Skeletal muscle tissue (tissue), 4 donors: ENCODE data around the gene ASPHD2. TPM values are rescaled to one million over a fixed set of nuclear protein-coding genes. Genes with fewer than 3 reads are reported as not detected.

Experiments
- H3K27ac ChIP-seq: one replicate; pipeline ENCODE4 v1.7.0; 2013; ENCODE audit warnings: mild to moderate bottlenecking, low read depth, low read length, inconsistent platforms
- H3K27me3 ChIP-seq, 3 donors: one replicate each; pipeline ENCODE4 v1.7.0; 2013; ENCODE audit warnings: low read length in 3 of 3; ENCODE audit not compliant: control insufficient read depth in 3 of 3, insufficient read depth in 3 of 3
- H3K36me3 ChIP-seq, 3 donors: one replicate each; pipeline ENCODE4 v1.7.0; 2013; ENCODE audit warnings: low read length in 3 of 3; ENCODE audit not compliant: control insufficient read depth in 3 of 3, insufficient read depth in 3 of 3
- H3K4me1 ChIP-seq, 3 donors: one replicate each; pipeline ENCODE4 v1.7.0; 2013; ENCODE audit warnings: low read length in 3 of 3, mild to moderate bottlenecking in 3 of 3; ENCODE audit not compliant: control insufficient read depth in 3 of 3, insufficient read depth in 3 of 3
- H3K4me3 ChIP-seq, 3 donors: one replicate each; pipeline ENCODE4 v1.7.0; 2013; ENCODE audit warnings: low read length in 3 of 3
- H3K9ac ChIP-seq, 3 donors: one replicate each; pipeline ENCODE4 v1.7.0; 2013; ENCODE audit warnings: low read length in 3 of 3, mild to moderate bottlenecking in 3 of 3, moderate library complexity in 2 of 3, low read depth in 1 of 3
- H3K9me3 ChIP-seq, 3 donors: one replicate each; pipeline ENCODE4 v1.7.0; 2013; ENCODE audit warnings: low read length in 3 of 3; ENCODE audit not compliant: control insufficient read depth in 3 of 3
- total RNA-seq: library from RNA; depleted of rRNA; stranded (reverse); fragments of >200 nt; gene quantifications from one replicate; pipeline ENCODE4 v1.2.3, GENCODE V29; 2014
- donor health status: Osteomylitis.

Gene ASPHD2
- total RNA-seq, 1 donor from 2014 or later = 1.0 TPM

DNA sequence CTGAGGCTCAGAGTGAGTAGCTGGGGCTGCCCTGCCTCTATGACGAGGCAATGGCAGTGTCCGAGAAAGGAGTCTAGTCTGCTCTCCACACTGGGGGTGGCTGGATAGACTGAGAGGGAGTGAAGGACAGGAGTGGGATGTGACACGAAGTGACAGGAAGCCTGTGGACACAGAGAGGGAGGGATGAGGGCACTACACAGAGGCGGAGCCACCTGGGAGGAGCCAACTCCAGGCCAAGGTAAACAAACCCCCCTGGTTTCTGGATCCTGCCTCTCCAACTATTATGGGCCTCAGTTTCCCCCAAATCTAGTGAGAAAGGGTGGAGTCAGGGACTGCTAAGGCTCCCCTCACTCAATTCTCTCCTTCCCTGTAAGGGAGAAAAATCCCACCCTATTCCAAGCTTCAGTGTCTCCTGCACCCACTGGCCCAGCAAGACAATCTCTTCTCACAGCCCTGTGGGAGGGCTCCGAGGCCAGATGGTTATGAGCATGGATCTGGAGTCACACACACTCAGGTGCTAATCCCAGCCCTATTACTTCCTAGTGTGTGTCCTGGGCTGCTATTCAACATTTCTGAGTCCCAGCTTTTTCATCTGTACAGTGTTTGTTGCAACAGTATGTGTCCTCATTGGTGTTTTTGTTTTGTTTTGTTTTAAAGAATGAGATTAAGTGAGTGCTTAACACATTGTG lies 24.9 kb downstream of the ASPHD2 start:
- Histone ChIP-seq H3K9ac (peak overlapping the region in 1 of 3 donors; percentile 50), H3K4me1 (peaks cover 0 to 8% (median 5%) of the 10 kb centered on the region in 3 donors), H3K36me3 (peaks cover 43 to 59% (median 52%) of the 10 kb centered on the region in 3 donors), H3K27me3 (no peaks in the 10 kb centered on the region), H3K9me3 (no peaks in the 10 kb centered on the region), H3K4me3 (no peak overlapping the region), H3K27ac (no peak overlapping the region)

DNA sequence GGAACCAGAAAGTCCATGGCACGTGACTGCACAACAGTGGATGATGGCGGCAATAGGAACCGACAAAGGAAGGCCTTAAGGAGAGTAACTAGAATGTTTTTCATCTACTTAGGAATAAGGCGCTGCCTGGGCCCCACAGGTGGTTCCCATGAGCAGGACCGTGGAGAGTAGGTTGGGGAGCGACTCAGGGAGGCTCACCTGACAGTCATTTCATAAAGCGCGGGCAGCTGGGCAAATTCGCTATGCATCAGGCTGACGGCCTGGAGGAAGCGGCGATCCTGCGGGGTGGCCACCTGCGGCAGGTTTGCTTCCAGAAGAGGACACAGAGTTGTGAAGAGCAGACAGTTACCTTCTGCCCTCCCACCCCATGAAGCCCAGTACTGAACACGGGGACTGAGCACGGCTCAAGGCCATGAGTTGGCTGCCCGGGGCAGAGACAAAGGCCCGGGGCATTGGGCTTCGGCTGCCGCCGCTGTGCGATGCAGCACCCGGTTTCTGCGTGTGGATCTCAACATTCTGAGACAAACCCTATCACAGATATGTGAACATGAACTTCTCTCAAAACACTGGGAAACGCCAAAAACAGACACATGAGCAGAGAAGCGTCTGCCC lies 28.7 kb downstream of the ASPHD2 start:
- no peak overlapping the region for H3K27ac ChIP-seq
- no peak overlapping the region for H3K4me3 ChIP-seq
- no peaks in the 10 kb centered on the region for H3K27me3 ChIP-seq
- H3K4me1 ChIP-seq = peaks cover 3 to 15% (median 5%) of the 10 kb centered on the region in 3 donors
- H3K9ac ChIP-seq = no peak overlapping the region
- no peaks in the 10 kb centered on the region for H3K9me3 ChIP-seq
- peaks cover 30 to 49% (median 46%) of the 10 kb centered on the region in 3 donors for H3K36me3 ChIP-seq

DNA sequence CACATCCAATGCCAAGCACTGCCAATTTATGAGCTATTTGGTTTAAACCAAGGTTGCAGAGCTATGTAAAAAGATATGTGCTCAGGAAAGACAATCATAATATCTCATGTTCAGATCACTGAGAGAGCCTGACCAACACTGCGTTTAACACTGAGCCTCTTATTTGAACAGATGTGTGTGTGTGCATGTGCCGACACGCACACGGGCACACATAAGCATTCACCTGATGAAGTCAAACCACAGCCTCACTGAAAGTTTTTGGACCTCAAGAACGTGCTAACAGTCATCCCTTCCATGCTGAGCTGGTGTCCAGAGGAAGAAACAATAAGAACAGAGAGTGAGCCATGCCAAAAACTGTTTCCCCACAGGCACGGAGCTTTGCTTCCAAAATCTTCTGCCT lies 31.1 kb downstream of the ASPHD2 start:
- H3K9ac ChIP-seq = no peak overlapping the region
- H3K4me1 ChIP-seq = peaks cover 0 to 7% (median 6%) of the 10 kb centered on the region in 3 donors
- peaks cover 44 to 63% (median 59%) of the 10 kb centered on the region in 3 donors for H3K36me3 ChIP-seq
- no peak overlapping the region for H3K27ac ChIP-seq
- H3K4me3 ChIP-seq = no peak overlapping the region
- H3K9me3 ChIP-seq = no peaks in the 10 kb centered on the region
- H3K27me3 ChIP-seq = no peaks in the 10 kb centered on the region

- Histone ChIP-seq H3K27me3 (no peaks in the 10 kb centered on the region), H3K36me3 (peaks cover 54 to 68% (median 63%) of the 10 kb centered on the region in 3 donors), H3K27ac (no peak overlapping the region), H3K4me1 (peaks cover 0 to 8% (median 7%) of the 10 kb centered on the region in 3 donors), H3K9ac (no peak overlapping the region), H3K9me3 (no peaks in the 10 kb centered on the region), H3K4me3 (no peak overlapping the region)
Observed at GRCh38 chr22:26461188-26461810, 32.2 kb downstream of the ASPHD2 start.

DNA sequence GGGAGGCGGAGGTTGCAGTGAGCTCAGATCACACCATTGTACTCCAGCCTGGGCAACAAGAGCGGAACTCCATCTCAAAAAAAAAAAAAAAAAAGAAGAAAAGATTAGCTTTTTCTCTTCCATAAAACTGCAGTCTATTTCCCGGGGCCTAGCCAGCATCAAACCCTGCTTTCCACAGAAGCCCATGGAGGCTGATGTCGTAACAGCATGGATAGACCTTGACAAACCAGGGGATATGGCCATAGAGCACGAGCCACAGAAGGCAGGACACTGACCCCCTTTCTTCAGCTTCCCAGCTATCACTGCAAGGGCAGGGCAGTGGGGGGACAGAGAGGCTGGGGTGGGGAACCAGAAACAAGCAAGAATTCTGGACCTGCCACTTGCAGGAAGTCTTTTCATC lies 33.0 kb downstream of the ASPHD2 start:
- no peak overlapping the region for H3K9ac ChIP-seq
- peaks cover 0 to 8% (median 7%) of the 10 kb centered on the region in 3 donors for H3K4me1 ChIP-seq
- H3K36me3 ChIP-seq = peaks cover 56 to 70% (median 63%) of the 10 kb centered on the region in 3 donors
- no peaks in the 10 kb centered on the region for H3K27me3 ChIP-seq
- no peak overlapping the region for H3K4me3 ChIP-seq
- H3K27ac ChIP-seq = no peak overlapping the region
- H3K9me3 ChIP-seq = no peaks in the 10 kb centered on the region

- Histone ChIP-seq H3K4me1 (peaks cover 0 to 8% (median 7%) of the 10 kb centered on the region in 3 donors), H3K9ac (no peak overlapping the region), H3K27me3 (no peaks in the 10 kb centered on the region), H3K9me3 (no peaks in the 10 kb centered on the region), H3K4me3 (no peak overlapping the region), H3K27ac (no peak overlapping the region), H3K36me3 (peaks cover 54 to 66% (median 63%) of the 10 kb centered on the region in 3 donors)
Observed at GRCh38 chr22:26462641-26463040, 33.6 kb downstream of the ASPHD2 start.

DNA sequence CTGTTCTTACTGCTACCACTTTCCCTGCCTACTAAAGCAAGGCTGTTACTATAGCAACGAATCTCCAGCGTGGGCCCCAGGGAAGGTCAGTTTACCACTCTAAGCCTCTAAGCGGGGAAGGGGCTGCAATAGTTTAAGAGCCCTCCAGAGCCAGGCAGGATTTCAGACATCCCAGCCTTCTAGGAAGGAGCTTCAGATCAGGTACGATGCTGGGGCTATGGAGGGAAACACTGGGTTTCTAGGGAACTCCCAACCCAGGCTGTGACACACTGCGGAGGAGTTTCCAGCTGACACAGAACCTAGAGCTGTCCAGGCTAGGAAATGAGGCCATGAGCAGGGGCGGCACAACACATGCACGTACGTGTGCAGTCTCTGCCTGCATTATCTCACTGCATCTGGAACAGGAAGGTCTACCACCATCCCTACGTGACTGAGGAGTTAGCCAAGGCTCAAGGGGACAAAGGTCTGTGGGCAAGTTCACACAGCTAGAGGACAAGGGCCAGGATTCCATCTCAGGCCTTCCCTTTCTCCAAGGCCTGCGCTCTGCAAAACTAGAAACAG lies 34.1 kb downstream of the ASPHD2 start:
- H3K9me3 ChIP-seq = no peaks in the 10 kb centered on the region
- no peak overlapping the region for H3K27ac ChIP-seq
- peaks cover 51 to 63% (median 61%) of the 10 kb centered on the region in 3 donors for H3K36me3 ChIP-seq
- no peak overlapping the region for H3K4me3 ChIP-seq
- peaks cover 0 to 8% (median 7%) of the 10 kb centered on the region in 3 donors for H3K4me1 ChIP-seq
- H3K27me3 ChIP-seq = no peaks in the 10 kb centered on the region
- H3K9ac ChIP-seq = no peak overlapping the region

DNA sequence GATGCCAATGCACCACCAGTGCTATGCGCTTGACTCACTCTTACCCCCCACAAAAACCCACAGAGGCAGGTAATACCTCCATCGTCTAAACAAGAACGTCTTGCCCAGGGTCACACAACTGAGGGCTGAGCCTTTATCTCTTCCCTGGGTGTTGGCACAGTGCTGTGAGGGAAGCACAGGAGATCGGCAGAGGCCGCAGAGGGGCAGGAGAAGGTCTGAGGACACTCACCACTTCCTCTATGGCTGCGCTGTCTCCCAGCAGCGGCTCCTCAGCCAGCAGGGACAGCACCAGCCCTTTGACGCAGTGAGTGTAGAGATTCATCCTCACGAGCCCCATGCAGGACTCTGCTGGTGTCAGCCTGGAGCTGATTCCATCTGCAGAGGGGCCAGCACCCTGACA lies 34.6 kb downstream of the ASPHD2 start:
- Histone ChIP-seq H3K9ac (no peak overlapping the region), H3K27ac (no peak overlapping the region), H3K4me1 (peaks cover 0 to 8% (median 7%) of the 10 kb centered on the region in 3 donors), H3K9me3 (no peaks in the 10 kb centered on the region), H3K27me3 (no peaks in the 10 kb centered on the region), H3K4me3 (no peak overlapping the region), H3K36me3 (peaks cover 52 to 64% (median 63%) of the 10 kb centered on the region in 3 donors)

GRCh38 chr22:26464312-26464711 lies 35.3 kb downstream of the ASPHD2 start:
- H3K36me3 ChIP-seq = peaks cover 55 to 69% (median 67%) of the 10 kb centered on the region in 3 donors

More at GRCh38 chr22:26464312-26464711, 35.3 kb downstream of the ASPHD2 start:
- Histone ChIP-seq H3K9ac (no peak overlapping the region), H3K4me3 (no peak overlapping the region), H3K27ac (no peak overlapping the region), H3K9me3 (no peaks in the 10 kb centered on the region), H3K4me1 (peaks cover 0 to 8% (median 7%) of the 10 kb centered on the region in 3 donors), H3K27me3 (no peaks in the 10 kb centered on the region)
